Measurements from ENCODE around the gene ITPA. TPM values are rescaled to one million over a fixed set of nuclear protein-coding genes. Genes with fewer than 3 reads are reported as not detected.

The ITPA gene
- total RNA-seq, 3 donors from 2014 or later, result 35.2 to 43.6 (median 39.1) TPM

- Histone ChIP-seq H3K27me3 (no peaks in the 10 kb centered on the region), H3K4me3 (no peak overlapping the region), H3K4me1 (no peaks in the 10 kb centered on the region), H3K36me3 (no peaks in the 10 kb centered on the region), H3K27ac (no peak overlapping the region), H3K9me3 (no peaks in the 10 kb centered on the region)
- TF ChIP-seq POLR2AphosphoS5 (IDR thresholded peaks at IDR 0.05), result no peak
- TF ChIP-seq CTCF (IDR thresholded peaks at IDR 0.05), result no peak
- no peak for TF ChIP-seq POLR2A (IDR thresholded peaks at IDR 0.05)
- intact Hi-C loops (cut with DNase I; ENCODE audit: low total_unique reads), result no loop called here
- DNase-seq (ENCODE audit: low spot score in 2 of 2), result no peak
Observed at GRCh38 chr20:3223994-3224680, 14.8 kb downstream of the ITPA start.

GRCh38 chr20:3224681-3225421 lies 15.6 kb downstream of the ITPA start:
- TF ChIP-seq CTCF (IDR thresholded peaks at IDR 0.05), result no peak
- TF ChIP-seq POLR2AphosphoS5 (IDR thresholded peaks at IDR 0.05), result no peak
- TF ChIP-seq POLR2A (IDR thresholded peaks at IDR 0.05), result no peak
- H3K27ac ChIP-seq, result no peak overlapping the region
- H3K4me1 ChIP-seq, result no peaks in the 10 kb centered on the region
- H3K36me3 ChIP-seq, result no peaks in the 10 kb centered on the region
- DNase-seq (ENCODE audit: low spot score in 2 of 2), result no peak
- H3K4me3 ChIP-seq, result no peak overlapping the region
- intact Hi-C loops (cut with DNase I; ENCODE audit: low total_unique reads), result no loop called here
- no peaks in the 10 kb centered on the region for H3K9me3 ChIP-seq
- H3K27me3 ChIP-seq, result no peaks in the 10 kb centered on the region

GRCh38 chr20:3226093-3226492 lies 16.8 kb downstream of the ITPA start:
- intact Hi-C loops (cut with DNase I; ENCODE audit: low total_unique reads), result no loop called here
- H3K4me3 ChIP-seq, result no peak overlapping the region
- no peaks in the 10 kb centered on the region for H3K36me3 ChIP-seq
- H3K4me1 ChIP-seq, result no peaks in the 10 kb centered on the region
- no peak for DNase-seq (ENCODE audit: low spot score in 2 of 2)
- no peaks in the 10 kb centered on the region for H3K9me3 ChIP-seq
- H3K27ac ChIP-seq, result no peak overlapping the region
- TF ChIP-seq POLR2A (IDR thresholded peaks at IDR 0.05), result no peak
- TF ChIP-seq POLR2AphosphoS5 (IDR thresholded peaks at IDR 0.05), result no peak
- no peak for TF ChIP-seq CTCF (IDR thresholded peaks at IDR 0.05)
- H3K27me3 ChIP-seq, result no peaks in the 10 kb centered on the region

- intact Hi-C loops (cut with DNase I; ENCODE audit: low total_unique reads), result no loop called here
- H3K4me3 ChIP-seq, result no peak overlapping the region
- H3K27ac ChIP-seq, result no peak overlapping the region
- no peaks in the 10 kb centered on the region for H3K36me3 ChIP-seq
- no peak for DNase-seq (ENCODE audit: low spot score in 2 of 2)
- H3K27me3 ChIP-seq, result no peaks in the 10 kb centered on the region
- no peaks in the 10 kb centered on the region for H3K9me3 ChIP-seq
- TF ChIP-seq POLR2A (IDR thresholded peaks at IDR 0.05) (no peak), CTCF (IDR thresholded peaks at IDR 0.05) (no peak), POLR2AphosphoS5 (IDR thresholded peaks at IDR 0.05) (no peak)
- H3K4me1 ChIP-seq, result no peaks in the 10 kb centered on the region
Observed at GRCh38 chr20:3226864-3227263, 17.6 kb downstream of the ITPA start.

- intact Hi-C loops (cut with DNase I; ENCODE audit: low total_unique reads), result no loop called here
- no peaks in the 10 kb centered on the region for H3K4me1 ChIP-seq
- H3K27me3 ChIP-seq, result no peaks in the 10 kb centered on the region
- no peak overlapping the region for H3K4me3 ChIP-seq
- H3K36me3 ChIP-seq, result no peaks in the 10 kb centered on the region
- H3K27ac ChIP-seq, result no peak overlapping the region
- TF ChIP-seq POLR2AphosphoS5 (IDR thresholded peaks at IDR 0.05) (no peak), CTCF (IDR thresholded peaks at IDR 0.05) (no peak), POLR2A (IDR thresholded peaks at IDR 0.05) (no peak)
- no peaks in the 10 kb centered on the region for H3K9me3 ChIP-seq
- no peak for DNase-seq (ENCODE audit: low spot score in 2 of 2)
Observed at GRCh38 chr20:3227506-3227905, 18.2 kb downstream of the ITPA start.
